GM18907 (cell line): ENCODE measurements around the gene GALE.
A peak's percentile ranks its signal among the peaks of the same experiment; 100 is the strongest.
"Not testable (repeated sequence)": the region's sequence is repeated elsewhere in the genome, so short reads cannot be mapped to it uniquely, and the experiment has no call there.

Experiments
- ATAC-seq: cut with Tn5 transposase; IDR thresholded peaks from one replicate; pipeline ENCODE4 v1.9.1; 2021; ENCODE audit warnings: mild to moderate bottlenecking, moderate library complexity; ENCODE audit not compliant: unreplicated experiment

The GALE gene

GRCh38 chr1:23800400-23801337, at the start of gene GALE:
GALE (minus strand) TSS chr1:23800754; CDS start chr1:23799007, 1,747 bp downstream.
- ATAC-seq, result peak; percentile 75

DNA sequence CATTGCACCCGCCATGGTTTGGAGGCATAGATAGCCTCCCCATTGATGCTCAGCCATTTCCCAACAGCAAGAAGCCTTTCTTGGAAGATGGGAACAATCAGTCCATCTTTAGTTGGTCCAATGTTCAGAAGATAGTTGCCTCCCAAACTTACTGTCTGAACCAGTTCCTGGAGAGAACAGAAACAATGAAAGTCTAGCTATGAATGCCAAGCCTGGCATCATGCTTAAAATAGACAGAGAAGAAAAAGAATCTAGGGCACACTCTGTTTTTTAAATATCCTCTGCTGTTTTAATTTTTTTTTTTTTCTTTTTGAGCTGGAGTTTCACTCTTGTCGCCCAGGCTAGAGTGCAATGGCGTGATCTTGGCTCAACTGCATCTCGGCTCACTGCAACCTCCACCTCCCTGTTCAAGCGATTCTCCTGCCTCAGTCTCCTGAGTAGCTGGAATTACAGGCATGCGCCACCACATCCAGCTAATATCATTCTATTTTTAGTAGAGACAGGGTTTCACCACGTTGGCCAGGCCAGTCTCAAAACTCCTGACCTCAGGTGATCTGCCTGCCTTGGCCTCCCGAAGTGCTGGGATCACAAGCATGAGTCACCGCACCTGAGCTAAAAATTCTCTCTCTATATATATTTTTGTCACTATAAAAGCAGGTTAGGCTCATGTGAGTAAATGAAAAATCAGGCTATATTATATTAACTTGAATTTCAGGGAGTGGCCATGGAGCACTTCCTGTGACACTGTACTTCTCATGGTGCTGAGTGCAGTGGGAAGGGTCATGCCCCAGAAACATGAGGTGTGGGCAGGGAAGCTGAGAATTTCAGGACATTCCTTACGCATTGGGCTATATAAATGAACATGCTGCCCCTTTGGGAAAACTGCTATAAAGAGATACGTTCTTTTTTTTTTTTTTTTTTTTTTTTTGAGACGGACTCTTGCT, 48.4 kb upstream of the GALE start:
- no peak for ATAC-seq

GRCh38 chr1:23847482-23848095, 47.0 kb upstream of the GALE start:
- not testable (repeated sequence) for ATAC-seq

DNA sequence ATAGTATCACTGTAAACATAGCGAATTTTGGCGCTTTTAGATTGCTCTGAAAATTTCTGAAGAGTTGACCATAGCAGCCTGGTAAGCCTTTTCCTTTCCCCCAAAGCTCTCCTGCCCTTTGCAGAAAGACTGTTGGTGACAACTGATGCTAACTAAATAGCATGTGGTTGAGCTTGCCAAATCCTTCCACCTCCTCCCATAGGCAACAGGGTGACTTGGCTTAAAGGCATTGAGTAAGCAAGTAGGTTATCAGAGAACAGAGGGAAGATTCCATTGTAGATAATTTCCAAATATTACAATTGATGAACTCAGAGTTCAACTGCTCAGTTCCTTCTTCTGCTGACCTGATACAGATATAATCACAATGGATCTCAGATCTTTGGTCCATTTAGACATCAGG, 44.6 kb upstream of the GALE start:
- ATAC-seq, result no peak

- no peak for ATAC-seq
Measured at GRCh38 chr1:23843644-23844043, 43.1 kb upstream of the GALE start.

DNA sequence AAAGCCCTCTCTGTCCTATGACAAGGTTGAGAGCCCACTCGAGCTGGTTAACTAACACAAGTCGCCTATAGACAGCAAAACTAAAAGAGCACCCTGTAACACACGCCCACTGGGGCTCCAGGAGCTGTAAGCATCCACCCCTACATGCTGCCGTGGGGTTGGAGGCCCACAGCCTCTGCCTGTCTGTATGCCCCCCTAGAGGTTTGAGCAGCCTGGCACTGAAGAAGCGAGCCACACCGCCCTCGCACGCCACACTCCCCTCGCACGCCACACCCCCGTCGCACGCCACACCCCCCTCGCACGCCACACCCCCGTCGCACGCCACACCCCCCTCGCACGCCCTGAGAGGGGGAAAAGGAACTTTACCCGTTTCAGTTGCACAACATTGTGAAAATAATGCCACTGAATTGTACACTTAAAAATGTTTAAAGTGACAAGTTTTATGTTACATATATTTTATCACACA, 37.9 kb upstream of the GALE start:
- ATAC-seq, result peak; percentile 67

- ATAC-seq, result no peak
Measured at GRCh38 chr1:23837908-23838307, 37.4 kb upstream of the GALE start.

- ATAC-seq, result no peak
Measured at GRCh38 chr1:23836037-23836436, 35.5 kb upstream of the GALE start.

DNA sequence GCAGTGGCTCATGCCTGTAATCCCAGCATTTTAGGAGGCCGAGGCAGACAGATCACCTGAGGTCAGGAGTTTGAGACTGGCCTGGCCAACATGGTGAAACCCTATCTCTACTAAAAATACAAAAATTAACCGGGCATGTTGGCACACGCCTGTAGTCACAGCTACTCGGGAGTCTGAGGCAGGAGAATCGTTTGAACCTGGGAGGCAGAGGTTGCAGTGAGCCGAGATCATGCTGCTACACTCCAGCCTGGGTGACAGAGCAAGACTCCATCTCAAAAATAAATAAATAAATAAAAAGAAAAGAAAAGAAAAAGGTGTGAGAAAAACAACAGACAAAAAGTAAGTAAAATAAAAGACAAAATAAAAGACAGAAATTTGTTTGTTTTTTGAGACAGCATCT, 33.6 kb upstream of the GALE start:
- ATAC-seq, result not testable (repeated sequence)

DNA sequence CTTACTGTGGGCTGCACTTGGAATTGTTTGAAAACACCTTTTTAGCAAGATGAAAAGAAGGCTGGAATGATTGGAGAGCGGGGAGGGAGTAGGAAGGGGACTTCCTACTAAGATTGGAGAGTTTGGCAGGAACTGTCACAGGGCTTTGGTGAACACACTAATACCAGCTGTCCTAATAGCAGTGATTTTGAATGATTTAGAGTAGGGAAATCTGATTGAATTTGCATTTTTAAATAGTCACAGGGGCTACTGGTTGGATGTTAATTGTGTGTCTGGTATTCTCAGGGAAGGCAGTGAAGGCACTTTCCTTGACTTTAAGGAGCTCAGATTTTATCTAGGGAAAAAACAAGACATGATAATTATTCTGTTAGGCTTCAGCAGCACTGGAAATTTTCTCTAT, 27.2 kb upstream of the GALE start:
- no peak for ATAC-seq

DNA sequence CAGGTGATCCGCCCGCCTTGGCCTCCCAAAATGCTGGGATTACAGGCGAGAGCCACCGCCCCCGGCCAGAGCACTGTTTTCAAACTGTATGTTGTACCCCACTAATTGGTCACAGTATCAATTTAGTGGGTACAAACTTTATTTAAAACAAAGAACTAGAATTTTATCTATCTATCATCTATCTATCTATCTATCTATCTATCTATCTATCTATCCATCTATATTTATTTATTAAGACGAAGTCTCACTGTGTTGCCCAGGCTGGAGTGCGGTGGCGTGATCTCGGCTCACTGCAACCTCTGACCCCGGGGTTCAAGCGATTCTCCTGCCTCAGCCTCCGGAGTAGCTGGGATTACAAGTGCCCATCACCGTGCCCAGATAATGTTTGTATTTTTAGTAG, 26.0 kb upstream of the GALE start:
- not testable (repeated sequence) for ATAC-seq

DNA sequence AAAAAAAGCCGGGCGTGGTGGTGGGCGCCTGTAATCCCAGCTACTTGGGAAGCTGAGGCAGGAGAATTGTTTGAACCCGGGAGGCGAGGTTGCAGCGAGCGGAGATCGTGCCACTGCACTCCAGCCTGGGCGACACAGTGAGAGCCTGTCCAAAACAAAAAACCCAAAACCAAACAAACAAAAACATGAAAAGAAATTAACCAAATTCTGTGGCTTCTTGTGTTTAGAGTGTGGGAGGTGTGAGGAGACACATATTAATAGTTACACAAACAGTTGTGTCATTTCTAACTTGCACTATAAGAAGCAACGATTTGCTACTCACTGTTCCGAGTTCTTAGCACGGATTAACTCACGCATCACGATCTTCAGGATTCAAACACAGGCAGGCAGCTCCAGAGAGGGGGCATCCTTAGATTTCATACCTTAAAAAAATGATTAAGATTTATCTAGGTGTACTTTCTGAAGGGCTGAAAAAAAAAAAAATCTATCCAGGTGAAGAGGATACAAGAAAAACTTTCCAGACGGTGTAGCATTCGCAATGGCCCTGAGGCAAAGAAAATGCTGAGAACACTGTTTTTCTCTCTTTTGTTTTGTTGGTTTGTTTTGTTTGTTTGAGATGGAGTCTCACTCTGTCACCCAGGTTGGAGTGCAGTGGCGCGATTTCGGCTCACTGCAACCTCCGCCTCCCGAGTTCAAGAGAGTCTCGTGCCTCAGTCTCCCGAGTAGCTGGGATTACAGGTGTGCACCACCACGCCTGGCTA, 25.4 kb upstream of the GALE start:
- ATAC-seq, result peak; percentile 39

GRCh38 chr1:23825076-23825761, 24.7 kb upstream of the GALE start, which contains the start of gene HMGCL:
HMGCL (minus strand) TSS chr1:23825429; CDS start chr1:23825415, 14 bp downstream.
- ATAC-seq, result peak; percentile 79

DNA sequence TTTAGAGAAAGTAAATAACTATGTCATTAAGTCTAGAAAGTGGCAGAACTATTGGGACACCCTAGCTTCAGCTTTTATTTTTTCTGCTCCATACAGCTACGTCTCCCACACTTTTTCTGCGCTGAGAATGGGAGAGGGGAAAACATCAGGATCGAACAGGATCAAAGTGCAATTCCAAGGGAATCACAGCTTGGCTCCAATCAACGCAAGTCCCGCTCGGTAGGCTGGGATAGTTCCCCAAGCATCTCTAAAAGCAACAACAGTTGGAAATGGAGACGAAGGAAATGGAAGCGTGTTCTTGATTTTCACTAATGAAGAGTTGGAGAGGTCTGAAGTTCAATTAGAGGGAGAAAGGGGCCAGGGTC, 24.1 kb upstream of the GALE start:
- no peak for ATAC-seq

- ATAC-seq, result no peak
Measured at GRCh38 chr1:23823767-23824166, 23.2 kb upstream of the GALE start.

- peak; percentile 52 for ATAC-seq
Measured at GRCh38 chr1:23817633-23818032, 17.1 kb upstream of the GALE start.

DNA sequence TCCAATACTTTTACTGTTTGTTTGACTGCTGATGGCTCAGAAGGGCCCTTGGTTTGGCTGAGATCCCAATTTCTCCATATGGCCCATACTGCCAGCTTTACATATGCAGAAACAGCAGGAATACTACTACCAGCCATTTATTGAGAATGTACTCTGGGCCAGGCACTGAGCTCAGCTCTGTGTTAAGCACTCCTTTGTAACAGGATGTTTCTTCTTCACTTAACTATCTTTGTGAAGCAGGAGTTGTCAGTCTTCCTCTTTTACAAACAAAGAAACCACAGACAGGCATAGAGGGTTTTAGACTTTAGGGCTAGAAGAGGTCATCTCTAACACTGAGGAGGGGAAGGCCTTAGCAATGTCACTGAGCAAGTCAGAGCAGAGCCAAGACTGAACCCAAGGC, 16.4 kb upstream of the GALE start:
- peak; percentile 28 for ATAC-seq

DNA sequence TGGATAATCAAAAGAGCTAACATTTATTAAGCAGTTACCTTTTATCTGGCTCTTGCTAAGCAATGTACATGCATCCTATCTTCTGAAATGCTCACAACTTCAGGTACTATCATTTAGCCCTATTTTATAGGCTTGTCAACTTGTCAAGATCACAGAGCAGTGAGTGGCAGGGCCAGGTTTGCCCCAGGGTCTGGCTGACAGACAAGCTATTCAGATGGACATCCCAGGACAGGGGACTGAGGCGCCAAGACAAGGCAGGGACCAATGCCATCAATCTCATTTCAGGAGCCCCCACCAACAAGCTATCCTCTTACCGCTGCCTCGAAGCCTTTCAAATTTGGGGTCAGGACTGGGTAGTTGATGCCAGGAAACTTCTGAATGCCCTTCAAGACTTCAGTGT, 15.8 kb upstream of the GALE start:
- ATAC-seq, result no peak

DNA sequence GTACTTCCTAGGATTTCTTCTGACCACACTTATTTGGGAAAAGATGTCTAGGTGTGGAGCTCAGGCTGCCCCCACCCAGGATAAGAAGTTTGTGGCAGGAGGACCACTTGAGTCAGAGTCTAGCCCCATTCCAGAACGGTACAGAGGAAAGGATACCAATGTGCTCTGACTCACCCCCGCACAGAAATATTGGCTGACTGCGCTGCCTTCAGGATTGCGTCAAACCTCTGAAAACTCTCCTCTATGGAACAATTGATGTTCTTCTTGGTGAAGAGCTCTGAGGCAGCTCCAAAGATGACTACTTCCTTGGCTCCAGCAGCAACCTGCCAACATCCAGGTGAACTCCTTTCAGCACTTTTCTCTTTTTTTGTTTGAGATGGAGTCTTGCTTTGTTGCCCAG, 13.5 kb upstream of the GALE start:
- ATAC-seq, result no peak
